Testis (tissue), 2 donors: ENCODE results near the gene MAN1C1.

ENCODE experiments used
- POLR2A ChIP-seq: fragments of 450-650 bp; IDR thresholded peaks from one replicate; pipeline ENCODE4 v1.6.1; 2017; ENCODE audit warnings: antibody characterized with exemption, mild to moderate bottlenecking, moderate library complexity
- TF ChIP-seq, protein P1 (sequence below), 3 experiments: fragments of 450-650 bp in 2 of 3; fragments of 200-600 bp in 1 of 3; sonication (generic) in 1 of 3; IDR thresholded peaks; one replicate each; pipeline ENCODE4 v1.5.1; 2016 to 2019; ENCODE audit warnings: antibody characterized with exemption in 3 of 3, mild to moderate bottlenecking in 2 of 3, moderate library complexity in 1 of 3

DNA sequence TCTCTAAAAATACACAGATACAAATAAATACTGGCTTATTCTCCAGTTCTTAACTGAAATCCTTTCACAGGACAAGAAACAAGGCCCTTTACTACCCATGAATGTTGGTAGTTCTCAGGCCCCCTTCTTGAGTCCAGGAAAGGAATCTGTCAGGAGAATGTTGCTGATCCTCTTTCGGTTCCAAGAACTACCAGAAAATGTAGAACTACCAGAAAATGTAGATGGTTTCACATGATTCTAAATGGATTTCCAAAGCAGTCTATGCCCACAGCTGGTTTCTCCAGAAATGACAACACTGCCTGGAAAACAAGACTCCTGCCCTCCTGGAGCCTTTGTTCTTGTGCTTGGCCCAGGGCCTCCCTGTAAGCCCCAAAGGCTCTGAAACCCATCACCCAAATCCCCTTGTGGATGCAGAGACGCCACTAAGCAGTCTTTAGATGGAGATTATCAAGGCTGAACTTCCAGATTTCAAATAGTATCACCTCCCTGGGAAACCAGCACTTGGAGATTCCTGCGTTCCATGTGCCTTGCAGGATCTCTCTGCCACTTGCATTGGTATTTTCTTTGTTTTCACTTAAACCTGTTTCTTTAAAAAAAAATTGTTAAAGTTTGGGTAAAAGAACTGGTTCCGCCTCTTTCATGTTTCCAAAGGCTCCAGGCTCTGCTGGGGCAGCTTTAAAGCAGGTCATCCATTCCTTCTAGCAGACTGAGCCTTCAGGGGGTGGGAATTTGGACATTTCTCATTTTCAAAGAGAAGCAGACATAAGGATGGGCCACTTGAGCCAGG is 53.4 kb downstream of the MAN1C1 start:
- TF ChIP-seq, protein P1, sequence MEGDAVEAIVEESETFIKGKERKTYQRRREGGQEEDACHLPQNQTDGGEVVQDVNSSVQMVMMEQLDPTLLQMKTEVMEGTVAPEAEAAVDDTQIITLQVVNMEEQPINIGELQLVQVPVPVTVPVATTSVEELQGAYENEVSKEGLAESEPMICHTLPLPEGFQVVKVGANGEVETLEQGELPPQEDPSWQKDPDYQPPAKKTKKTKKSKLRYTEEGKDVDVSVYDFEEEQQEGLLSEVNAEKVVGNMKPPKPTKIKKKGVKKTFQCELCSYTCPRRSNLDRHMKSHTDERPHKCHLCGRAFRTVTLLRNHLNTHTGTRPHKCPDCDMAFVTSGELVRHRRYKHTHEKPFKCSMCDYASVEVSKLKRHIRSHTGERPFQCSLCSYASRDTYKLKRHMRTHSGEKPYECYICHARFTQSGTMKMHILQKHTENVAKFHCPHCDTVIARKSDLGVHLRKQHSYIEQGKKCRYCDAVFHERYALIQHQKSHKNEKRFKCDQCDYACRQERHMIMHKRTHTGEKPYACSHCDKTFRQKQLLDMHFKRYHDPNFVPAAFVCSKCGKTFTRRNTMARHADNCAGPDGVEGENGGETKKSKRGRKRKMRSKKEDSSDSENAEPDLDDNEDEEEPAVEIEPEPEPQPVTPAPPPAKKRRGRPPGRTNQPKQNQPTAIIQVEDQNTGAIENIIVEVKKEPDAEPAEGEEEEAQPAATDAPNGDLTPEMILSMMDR (IDR thresholded peaks at IDR 0.05): no peak
- no peak for TF ChIP-seq POLR2A
